Inflammatory macrophage treated with lipopolysaccharide for 4 hours (primary cell): ENCODE measurements around the gene CHD9.
"Not testable (repeated sequence)": the region's sequence is repeated elsewhere in the genome, so short reads cannot be mapped to it uniquely, and the experiment has no call there.

Source experiments
- DNase-seq: peaks from one replicate; pipeline ENCODE4 v3.0.0-alpha.2; 2020

The CHD9 gene

DNA sequence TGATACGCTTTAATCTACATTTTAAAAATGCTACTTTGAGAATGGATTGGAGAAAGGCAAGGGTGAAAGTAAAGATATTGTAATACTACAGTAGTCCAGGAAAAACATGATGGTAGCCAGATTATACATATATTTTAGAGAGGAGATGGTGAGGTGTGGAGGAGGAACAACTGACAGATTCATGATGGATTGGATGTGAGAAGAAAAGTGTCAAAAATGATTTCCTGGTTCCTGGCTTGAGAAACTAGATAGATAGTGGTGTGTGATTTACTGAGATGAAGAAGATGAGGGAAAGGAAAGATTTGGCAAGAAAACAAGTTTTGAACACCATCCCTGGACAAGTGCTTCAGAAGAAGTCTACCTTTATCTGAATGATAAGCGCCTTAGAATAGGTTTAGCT, 80.5 kb downstream of the CHD9 start:
- DNase-seq = no peak

DNA sequence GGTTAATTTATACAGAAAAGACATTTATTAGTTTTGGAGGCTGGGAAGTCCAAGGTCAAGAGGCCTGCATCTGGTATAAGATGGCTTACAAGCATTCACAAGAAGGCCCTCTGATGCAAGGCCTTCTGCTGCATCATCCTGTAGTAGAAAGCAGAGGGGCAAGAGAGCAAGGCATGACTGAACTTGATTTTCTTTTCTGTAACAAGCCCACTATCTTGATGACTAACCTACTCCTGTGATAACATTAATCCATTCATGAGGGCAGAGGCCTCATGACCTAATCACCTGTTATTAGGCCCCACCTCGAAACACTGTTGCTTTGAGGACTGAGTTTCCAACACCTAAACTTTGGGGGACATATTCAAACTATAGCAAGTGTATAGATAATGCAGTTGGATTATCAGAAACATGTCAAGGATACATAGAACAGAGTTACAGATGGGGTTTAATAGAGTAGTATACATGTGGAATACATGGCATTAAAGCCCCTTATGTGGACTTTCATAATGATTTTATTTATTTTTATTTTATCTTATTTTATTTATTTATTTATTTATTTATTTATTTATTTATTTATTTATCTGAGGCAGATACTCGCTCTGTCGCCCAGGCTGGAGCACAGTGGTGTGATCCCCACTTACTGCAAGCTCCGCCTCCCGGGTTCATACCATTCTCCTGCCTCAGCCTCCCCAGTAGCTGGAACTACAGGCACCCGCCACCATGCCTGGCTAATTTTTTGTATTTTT, 88.2 kb downstream of the CHD9 start:
- no peak for DNase-seq

DNA sequence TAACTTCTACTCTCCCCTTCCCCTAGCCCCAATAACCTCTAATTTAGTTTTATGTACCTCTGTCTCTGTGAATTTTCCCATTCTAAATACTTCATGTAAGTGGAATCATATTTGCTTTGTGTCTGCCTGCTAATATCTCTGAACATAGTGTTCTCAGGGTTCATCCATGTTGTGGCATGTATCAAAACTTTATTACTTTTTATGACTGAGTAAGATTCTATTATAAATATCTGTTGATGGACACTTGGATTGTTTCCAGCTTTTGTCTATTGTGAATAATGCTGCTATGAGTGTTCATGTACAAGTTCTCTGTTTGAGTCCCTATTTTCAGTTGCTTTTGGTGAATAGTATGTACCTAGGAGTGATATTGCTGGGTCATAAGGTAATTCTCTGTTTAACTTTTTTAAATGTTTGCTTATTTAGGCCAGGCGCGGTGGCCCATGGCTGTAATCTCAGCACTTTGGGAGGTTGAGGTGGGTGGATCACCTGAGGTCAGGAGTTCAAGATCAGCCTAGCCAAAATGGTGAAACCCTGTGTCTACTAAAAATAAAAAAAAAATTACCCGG, 92.8 kb downstream of the CHD9 start:
- no peak for DNase-seq

DNA sequence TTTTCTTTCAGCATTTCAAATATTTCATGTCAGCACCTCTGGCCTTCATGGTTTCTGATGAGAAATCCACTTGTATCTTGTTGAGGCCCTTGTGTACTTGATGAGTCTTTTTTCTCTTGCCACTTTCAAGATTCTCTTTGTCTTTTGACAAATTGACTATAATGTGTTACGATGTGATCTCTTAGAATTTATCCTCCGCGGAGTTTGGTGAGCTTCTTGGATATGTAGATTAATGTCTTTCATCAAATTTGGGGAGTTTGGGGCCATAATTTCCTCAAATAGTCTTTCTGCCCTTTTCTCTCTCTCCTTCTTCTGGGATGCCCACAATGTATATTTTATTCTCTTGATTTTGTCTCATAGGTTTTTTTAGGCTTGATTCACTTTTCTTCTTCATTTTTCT, 96.0 kb downstream of the CHD9 start:
- DNase-seq = no peak

DNA sequence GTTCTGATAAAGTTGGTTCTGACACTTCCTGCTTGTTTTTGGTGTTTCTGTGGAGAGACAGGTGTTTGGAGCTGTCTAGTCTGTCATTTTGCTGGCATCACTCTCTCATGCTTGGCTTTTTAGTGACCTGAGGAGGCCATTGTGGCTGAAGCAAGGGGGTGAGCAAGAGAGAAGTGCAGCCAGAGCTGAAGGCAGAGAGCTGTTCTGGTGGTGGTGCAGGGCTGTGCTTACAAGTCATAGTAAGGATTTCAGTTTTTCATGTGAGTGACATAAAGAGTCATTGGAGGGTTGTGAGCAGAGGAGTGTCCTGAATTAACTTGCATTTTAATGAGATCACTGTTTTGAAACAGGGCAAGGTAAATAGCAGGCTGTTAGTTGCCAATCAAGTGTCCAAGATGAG, 97.5 kb downstream of the CHD9 start:
- DNase-seq = no peak

DNA sequence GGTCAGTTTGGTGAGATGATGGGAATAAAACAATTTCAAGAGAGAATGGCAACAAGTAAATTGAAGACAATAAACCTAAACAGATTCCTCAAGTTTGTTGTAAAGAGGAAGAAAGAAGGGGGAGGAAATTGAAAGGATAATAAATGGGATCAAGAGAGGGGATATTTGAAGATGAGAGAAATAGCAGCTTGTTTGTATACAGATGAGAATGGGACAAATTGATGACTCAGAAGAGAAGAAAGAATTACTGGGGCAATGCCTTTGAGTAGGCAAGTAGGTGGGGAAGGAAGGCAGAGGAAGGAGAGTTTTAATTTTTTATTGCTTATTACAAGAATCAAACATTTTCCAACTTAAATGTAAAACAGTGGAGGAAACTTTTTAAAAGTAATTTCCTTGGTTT, 98.3 kb downstream of the CHD9 start:
- DNase-seq = no peak

DNA sequence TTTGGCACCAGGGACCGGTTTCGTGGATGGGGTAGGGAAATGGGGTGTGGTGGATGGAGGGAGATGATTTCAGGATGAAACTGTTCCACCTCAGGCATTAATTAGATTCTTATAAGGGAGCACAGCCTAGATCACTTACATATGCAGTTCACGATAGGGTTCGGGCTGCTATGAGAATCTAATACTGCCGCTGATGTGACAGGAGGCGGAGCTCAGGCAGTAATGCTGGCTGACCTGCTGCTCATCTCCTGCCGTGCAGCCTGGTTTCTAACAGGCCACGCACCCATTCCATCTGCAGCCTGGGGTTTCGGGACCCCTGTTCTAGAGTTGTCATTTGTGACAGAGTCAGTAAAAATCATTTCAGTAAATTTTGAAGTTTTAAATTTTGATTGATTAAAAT, 99.7 kb downstream of the CHD9 start:
- DNase-seq = no peak

DNA sequence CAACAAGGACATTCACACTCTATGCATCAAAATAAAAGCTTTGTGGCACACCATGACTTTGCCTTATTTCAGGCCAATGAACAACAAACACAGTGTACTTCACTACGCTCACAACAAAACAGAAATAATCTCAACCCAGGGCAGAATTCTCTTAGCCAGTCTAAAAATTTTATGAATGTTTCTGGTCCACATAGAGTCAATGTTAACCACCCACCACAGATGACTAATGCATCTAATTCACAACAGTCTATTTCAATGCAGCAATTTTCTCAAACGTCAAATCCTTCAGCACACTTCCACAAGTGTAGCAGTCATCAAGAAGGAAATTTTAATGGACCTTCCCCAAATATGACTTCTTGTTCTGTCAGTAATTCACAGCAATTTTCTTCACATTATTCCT, 101.7 kb downstream of the CHD9 start:
- DNase-seq = peak; percentile 23

DNA sequence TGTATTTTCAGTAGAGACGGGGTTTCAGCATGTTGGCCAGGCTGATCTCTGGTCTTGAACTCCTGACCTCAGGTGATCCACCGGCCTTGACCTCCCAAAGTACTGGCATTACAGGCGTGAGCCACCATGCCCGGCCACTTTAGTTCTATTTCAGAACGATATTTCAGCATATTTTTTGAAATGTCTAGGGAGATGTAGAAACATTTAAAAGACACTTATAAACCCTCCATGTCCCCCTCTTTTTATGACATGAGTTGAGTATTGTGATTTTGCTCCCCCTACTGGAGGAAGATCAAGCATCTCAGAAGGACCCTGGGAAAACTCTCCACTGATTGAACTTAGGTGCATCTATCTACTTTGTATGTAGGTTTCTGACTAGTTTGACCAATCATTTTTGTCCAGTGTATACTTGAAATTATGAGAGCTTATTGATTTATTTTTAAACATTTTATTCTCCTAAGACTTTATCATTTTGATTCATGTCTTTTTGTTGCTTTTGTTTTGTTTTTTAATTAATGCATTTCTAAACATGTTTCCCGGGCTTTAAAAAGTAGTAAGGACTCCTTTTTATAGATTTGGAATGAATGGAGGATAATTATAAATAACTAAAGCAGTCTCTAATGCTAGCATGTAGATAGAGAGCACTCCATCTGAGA, 105.1 kb downstream of the CHD9 start:
- peak; percentile 50 for DNase-seq

DNA sequence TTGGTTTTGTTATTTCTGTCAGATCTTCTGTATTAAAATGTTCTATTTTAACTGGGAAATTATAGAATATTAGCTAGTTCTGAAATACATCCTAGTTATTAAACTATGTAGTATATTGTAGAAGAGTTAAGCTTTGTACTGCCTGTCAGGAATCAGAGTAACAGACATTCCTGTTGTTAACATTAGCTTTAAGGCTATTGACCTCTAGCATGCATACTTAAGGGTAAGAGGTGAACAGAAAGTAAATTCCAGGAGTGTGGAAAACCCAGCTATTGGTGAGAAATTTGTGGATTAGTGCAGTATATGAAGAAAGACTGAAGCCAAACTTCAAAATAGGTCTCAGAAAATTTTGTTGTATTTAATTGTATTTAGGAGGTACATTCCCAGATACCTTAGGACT, 111.3 kb downstream of the CHD9 start:
- no peak for DNase-seq

DNA sequence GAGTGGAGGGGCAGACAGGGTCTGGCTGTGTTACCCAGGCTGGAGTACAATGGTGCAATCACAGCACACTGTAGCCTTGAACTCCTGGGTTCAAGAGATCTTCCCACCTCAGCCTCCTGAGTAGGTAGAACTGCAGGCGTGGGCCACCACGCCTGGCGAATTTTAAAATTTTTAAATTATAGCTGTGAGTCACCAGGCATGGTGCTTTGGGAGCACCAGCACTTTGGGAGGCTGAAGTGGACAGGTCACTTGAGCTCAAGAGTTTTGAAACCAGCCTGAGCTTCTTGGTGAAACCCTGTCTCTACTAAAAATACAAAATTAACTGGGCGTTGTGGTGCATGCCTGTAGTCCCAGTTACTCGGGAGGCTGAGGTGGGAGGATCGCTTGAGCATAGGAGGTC, 114.0 kb downstream of the CHD9 start:
- no peak for DNase-seq

DNA sequence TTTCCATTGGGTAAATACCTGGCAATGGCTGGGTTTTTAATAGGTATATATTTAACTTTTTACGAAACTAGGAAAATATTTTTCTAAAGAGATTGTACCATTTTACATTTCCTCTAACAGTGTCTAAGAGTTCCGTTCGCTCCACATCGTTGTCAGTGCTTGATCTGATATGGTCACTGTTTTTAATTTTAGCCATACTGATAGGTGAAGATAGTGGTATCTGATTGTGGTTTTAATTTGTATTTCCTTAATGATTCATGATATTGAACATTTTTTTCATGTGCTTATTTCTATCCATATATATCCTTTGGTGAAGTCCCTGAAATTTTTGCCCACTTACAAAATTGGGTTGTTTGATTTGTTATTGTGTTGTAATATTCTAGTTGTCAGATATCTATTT, 117.7 kb downstream of the CHD9 start:
- DNase-seq = no peak

DNA sequence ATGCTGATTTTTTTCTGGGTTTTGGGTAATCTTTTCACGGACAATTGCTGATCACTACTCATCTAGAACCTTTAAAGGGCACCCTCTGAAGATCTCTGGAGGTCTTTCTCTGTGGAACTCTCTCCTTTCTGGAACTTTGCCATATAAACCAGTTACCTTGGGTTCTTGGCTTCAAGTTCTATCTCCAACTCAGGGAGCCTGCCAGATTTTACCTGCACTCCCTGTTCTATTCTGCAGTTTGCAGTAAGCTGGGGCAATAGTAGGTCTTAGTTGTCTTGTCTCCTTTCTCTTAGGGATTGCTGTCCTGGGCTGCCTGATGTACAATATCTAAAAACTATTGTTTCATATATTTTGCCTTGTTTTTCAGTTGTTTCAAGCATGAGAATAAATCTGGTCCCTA, 120.3 kb downstream of the CHD9 start:
- DNase-seq = no peak

DNA sequence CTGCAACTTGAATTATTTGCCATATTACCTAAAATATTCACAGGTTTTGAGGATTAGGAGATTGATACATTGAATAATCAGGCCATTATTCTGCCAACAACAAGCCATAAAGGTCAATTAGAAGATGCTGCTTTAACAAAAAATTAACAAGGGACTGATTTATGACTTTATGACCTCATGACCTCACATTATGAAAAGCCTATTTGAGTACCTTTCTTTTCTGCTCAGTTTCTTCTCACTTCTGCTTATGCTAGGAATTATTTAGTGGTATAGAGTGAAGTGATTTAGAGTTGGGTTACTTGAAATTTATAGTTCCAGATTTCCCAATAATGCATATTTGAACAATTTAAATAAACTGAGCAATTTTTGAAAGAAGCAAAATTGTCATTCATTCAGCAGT, 121.6 kb downstream of the CHD9 start:
- no peak for DNase-seq

DNA sequence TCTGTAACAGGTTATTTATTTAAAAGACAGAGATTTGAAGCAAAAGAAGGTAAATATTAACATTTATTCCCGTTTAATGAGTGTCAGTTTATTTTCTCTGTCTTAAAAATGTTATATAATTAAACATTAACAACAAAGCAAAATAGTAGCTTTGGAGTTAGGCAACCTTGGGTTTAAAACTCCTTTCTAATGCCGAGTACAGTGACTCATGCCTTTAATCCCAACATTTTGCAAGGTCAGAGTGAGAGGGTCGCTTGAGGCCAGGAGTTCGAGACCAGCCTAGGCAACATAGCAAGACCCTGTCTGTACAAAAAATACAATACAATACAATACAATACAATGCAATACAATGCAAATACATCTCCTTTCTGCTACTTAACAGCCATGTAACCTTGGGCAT, 128.7 kb downstream of the CHD9 start:
- no peak for DNase-seq

DNA sequence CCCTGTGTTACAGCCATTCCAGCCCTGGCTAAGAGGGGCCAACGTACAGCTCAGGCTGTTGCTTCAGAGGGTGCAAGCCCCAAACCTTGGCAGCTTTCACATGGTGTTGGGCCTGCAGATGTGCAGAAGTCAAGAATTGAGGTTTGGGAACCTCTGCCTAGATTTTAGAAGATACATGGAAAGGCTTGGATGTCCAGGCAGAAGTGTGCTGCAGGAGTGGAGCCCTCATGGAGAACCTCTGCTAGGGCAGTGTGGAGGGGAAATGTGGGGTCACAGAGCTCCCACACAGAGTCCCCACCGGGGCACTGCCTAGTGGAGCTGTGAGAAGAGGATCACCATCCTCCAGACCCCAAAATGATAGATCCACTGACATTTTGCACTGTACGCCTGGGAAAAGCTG, 130.9 kb downstream of the CHD9 start:
- DNase-seq = not testable (repeated sequence)

DNA sequence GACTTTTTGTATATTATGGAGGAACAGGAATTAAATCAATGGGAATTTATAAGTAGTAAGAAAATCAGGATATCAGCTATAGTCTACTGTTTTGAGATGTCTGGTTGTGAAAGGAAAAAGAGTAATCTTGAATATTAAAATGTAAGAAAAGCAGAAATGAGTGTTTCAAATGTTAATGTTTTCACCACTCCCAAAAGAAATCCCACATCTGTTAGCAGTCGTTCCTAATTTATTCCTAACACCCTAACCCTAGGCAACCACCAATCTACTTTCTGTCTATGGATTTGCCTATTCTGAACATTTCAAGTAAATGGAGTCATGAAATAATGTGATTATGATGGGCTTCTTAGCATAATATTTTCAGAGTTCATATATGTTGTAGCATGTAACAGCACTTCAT, 133.0 kb downstream of the CHD9 start:
- no peak for DNase-seq

DNA sequence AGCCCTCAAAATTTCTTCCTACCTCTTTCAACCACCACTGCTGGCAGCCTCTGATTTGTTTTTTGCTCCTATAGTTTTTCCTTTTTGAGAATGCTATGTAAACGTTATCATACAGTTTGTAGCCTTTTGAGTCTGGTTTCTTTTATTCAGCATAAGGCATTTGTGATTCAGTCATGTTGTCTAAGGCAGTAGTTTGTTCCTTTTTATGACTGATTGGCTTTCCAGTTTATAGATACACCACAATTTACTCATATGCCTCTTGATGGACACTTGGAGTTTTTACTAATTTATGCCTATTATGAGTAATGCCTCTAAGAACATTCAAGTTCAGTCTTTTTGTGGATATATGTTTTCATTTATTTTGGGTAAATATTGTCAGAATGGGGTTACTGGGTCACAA, 136.6 kb downstream of the CHD9 start:
- DNase-seq = no peak

DNA sequence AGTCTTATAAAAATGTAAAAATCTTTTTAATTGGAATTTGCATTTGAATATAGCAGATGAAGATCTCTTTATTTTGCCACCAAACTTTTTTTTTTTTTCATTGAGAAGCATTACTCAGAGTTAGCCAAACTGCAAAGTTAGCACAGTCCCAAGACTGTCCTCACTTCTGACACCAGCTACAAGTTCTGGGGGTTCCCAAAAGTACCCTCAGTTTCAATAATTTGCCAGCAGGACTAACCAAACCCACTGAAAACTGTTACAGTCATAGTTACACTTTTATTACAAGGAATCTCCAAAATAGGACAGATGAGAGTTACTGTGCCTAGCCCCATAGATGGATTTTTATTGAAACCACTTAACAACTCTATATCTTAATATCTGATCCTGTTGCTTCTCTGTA, 144.1 kb downstream of the CHD9 start:
- DNase-seq = no peak

DNA sequence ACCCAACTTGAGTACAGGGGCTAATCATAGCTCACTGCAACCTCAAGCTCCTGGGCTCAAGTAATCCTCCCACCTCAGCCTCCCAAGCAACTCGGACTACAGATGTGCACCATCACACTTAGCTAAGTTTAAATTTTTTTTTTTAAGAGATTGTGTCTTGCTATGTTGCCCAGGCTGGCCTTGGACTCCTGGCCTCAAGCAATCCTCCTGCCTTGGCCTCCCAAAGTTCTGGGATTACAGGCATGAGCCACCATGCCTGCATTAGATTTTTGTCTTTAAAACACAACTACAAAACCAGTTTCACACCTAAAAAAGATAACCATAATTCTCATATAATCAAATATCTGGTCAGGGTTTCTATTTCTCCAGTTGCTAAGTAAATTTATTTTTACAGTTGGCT, 147.1 kb downstream of the CHD9 start:
- no peak for DNase-seq

DNA sequence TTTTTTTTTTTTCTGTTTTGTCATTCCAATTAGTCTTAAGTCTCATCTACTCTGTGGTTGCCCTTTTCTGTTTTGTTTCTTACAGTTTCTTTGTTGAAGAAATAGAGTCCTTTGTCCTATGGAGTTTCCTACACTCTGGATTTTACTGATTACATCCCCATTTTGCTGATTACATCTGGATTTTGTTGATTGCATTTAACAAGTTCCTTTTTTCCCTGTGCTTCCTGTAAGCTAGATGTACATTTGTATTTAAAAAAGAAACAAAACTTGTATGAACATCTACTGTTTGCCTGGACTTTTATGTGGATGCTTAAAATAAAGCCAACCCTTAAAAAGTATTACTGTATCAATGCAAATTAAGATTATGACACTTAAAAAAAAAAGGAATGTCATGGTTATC, 147.6 kb downstream of the CHD9 start:
- DNase-seq = peak; percentile 55

DNA sequence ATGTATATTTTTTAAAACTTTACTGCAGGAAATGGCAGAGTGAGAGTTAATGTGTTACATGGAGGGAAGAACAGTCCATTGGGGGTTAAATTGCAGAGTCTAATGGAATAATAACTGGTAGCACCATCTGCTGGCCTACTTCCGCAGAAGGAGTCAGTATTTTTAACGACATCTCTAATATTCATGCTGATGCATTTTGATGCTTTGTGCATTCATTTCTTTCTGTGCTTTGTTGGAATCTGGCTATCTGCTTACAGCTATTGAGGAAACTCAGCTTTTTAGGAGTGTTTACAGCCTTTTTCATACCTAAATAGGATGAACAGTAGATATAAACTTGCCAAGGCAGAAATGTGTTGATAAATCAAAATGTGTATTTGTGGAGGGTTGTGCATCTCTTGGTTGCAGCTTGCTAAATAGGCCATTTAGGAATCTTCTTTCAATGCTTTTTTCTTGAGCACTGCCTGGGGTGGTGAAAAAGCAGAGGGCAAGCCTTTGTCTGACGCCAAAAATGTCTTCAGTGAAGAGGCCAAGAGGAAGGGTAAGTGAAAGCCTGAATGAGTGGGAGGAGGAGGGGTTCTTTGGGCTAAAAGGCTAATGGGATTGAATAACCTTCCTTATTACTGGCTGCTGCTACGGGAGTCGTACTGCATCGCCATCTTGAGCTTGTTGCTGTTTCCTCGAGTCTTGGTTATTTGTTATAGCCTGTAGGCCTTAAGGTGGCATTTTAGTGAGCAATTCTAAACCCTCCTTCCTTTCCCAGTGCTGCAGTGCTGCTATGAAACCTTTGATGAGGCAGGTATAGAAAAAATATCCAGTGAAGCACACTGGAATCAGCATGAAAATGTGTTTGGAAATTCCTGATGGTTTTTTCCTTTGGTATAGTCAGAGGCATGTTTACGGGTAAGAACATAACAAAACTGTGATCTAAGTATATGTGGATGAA, 153.3 kb downstream of the CHD9 start:
- DNase-seq = peak; percentile 93

DNA sequence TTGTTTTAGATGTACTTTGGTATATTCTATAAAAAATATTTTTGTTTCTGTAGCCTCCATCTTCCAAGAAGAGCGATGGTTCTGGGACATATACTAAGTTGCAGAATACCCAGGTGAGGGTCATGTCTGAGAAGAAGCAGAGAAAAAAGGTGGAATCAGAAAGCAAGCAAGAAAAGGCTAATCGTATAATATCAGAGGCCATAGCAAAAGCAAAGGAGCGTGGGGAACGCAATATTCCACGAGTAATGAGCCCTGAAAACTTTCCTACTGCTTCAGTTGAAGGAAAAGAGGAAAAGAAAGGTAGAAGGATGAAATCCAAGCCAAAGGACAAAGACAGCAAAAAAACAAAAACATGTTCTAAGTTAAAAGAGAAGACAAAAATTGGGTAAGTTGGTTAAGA, 154.6 kb downstream of the CHD9 start:
- no peak for DNase-seq

DNA sequence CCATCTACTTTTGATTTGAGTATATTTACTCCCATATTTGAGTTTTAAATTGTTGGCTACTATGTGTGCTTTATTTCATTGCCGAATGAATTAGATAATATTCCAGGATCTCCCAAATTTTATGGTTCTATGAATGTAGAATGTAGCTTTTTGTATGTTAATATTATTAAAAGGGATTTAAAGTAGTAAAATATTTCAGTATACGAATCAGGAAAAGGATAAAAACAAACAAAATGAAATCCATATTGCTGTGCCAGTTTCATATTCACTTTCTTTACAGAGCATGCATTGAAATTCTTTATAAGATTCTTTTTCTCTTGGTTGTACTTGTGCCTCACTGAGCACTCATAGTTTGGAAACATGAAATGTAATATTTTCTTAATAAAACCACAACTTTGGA, 155.1 kb downstream of the CHD9 start:
- DNase-seq = peak; percentile 27
